ENCODE measurements around the gene DOK6.

DOK6 gene

GRCh38 chr18:69752737-69753380, 352.2 kb downstream of the DOK6 start:
- DNase-seq (ENCODE audit: low spot score), result no peak

GRCh38 chr18:69754108-69754507, 353.4 kb downstream of the DOK6 start:
- no peak for DNase-seq (ENCODE audit: low spot score)

- no peak for DNase-seq (ENCODE audit: low spot score)
Observed at GRCh38 chr18:69755041-69755440, 354.4 kb downstream of the DOK6 start.

GRCh38 chr18:69755856-69756496, 355.3 kb downstream of the DOK6 start:
- no peak for DNase-seq (ENCODE audit: low spot score)

- no peak for DNase-seq (ENCODE audit: low spot score)
Observed at GRCh38 chr18:69757733-69758132, 357.0 kb downstream of the DOK6 start.

GRCh38 chr18:69758458-69758857, 357.8 kb downstream of the DOK6 start:
- no peak for DNase-seq (ENCODE audit: low spot score)

GRCh38 chr18:69759046-69759445, 358.4 kb downstream of the DOK6 start:
- DNase-seq (ENCODE audit: low spot score), result no peak

- DNase-seq (ENCODE audit: low spot score), result no peak
Observed at GRCh38 chr18:69763002-69763401, 362.3 kb downstream of the DOK6 start.

GRCh38 chr18:69763821-69764220, 363.1 kb downstream of the DOK6 start:
- DNase-seq (ENCODE audit: low spot score), result no peak

- no peak for DNase-seq (ENCODE audit: low spot score)
Observed at GRCh38 chr18:69770238-69770637, 369.6 kb downstream of the DOK6 start.

- no peak for DNase-seq (ENCODE audit: low spot score)
Observed at GRCh38 chr18:69774831-69775230, 374.1 kb downstream of the DOK6 start.

GRCh38 chr18:69777248-69777647, 376.6 kb downstream of the DOK6 start:
- no peak for DNase-seq (ENCODE audit: low spot score)

- DNase-seq (ENCODE audit: low spot score), result no peak
Observed at GRCh38 chr18:69778680-69779079, 378.0 kb downstream of the DOK6 start.

- no peak for DNase-seq (ENCODE audit: low spot score)
Observed at GRCh38 chr18:69780851-69781250, 380.2 kb downstream of the DOK6 start.

- no peak for DNase-seq (ENCODE audit: low spot score)
Observed at GRCh38 chr18:69784815-69785214, 384.1 kb downstream of the DOK6 start.

- DNase-seq (ENCODE audit: low spot score), result no peak
Observed at GRCh38 chr18:69785466-69785865, 384.8 kb downstream of the DOK6 start.

- no peak for DNase-seq (ENCODE audit: low spot score)
Observed at GRCh38 chr18:69786427-69786826, 385.7 kb downstream of the DOK6 start.

- DNase-seq (ENCODE audit: low spot score), result no peak
Observed at GRCh38 chr18:69787825-69788547, 387.3 kb downstream of the DOK6 start.

- no peak for DNase-seq (ENCODE audit: low spot score)
Observed at GRCh38 chr18:69789794-69790193, 389.1 kb downstream of the DOK6 start.

GRCh38 chr18:69790649-69791048, 390.0 kb downstream of the DOK6 start:
- no peak for DNase-seq (ENCODE audit: low spot score)

GRCh38 chr18:69795791-69796190, 395.1 kb downstream of the DOK6 start:
- no peak for DNase-seq (ENCODE audit: low spot score)

- DNase-seq (ENCODE audit: low spot score), result no peak
Observed at GRCh38 chr18:69804776-69805501, 404.3 kb downstream of the DOK6 start.

GRCh38 chr18:69808399-69808798, 407.7 kb downstream of the DOK6 start:
- no peak for DNase-seq (ENCODE audit: low spot score)

Measured in cerebellar cortex (tissue), 1 donor.